SK-N-SH treated with all-trans-retinoic acid at 6 μM for 48 hours (cell line): ENCODE data around the gene VCP.

Experiments
- ARNTL ChIP-seq: fragments of 450-650 bp; formaldehyde crosslinking; IDR thresholded peaks from 2 replicates; pipeline ENCODE4 v1.5.0; 2020; ENCODE audit warnings: low read depth, mild to moderate bottlenecking, moderate library complexity, borderline replicate concordance
- CSRNP3 ChIP-seq: fragments of 250-450 bp; sonication (Bioruptor Pico); IDR thresholded peaks from 2 replicates; pipeline ENCODE4 v1.5.1; 2021; ENCODE audit warnings: mild to moderate bottlenecking, moderate library complexity
- ESRRG ChIP-seq: fragments of 250-450 bp; sonication (Bioruptor Pico); IDR thresholded peaks from 2 replicates; pipeline ENCODE4 v1.6.1; 2021; ENCODE audit warnings: mild to moderate bottlenecking
- PATZ1 ChIP-seq: fragments of 250-450 bp; sonication (Bioruptor Pico); IDR thresholded peaks from 2 replicates; pipeline ENCODE4 v1.8.0; 2020; ENCODE audit warnings: mild to moderate bottlenecking, moderate library complexity, borderline replicate concordance
- POU6F1 ChIP-seq: fragments of 250-450 bp; sonication (Bioruptor Pico); IDR thresholded peaks from 2 replicates; pipeline ENCODE4 v1.8.0; 2021; ENCODE audit warnings: low read depth, mild to moderate bottlenecking, moderate library complexity, borderline replicate concordance
- RARB ChIP-seq: fragments of 250-450 bp; sonication (Bioruptor Pico); IDR thresholded peaks from 2 replicates; pipeline ENCODE4 v1.8.0; 2021; ENCODE audit warnings: mild to moderate bottlenecking, moderate library complexity
- TCF4 ChIP-seq: fragments of 250-450 bp; sonication (Bioruptor Pico); IDR thresholded peaks from 2 replicates; pipeline ENCODE4 v1.8.0; 2021; ENCODE audit warnings: mild to moderate bottlenecking, moderate library complexity, borderline replicate concordance
- TOX ChIP-seq: fragments of 250-450 bp; sonication (Bioruptor Pico); IDR thresholded peaks from 2 replicates; pipeline ENCODE4 v1.8.0; 2021; ENCODE audit warnings: mild to moderate bottlenecking, moderate library complexity, borderline replicate concordance
- TSHZ2 ChIP-seq: fragments of 250-450 bp; sonication (Bioruptor Pico); IDR thresholded peaks from 2 replicates; pipeline ENCODE4 v1.5.0; 2020; ENCODE audit warnings: mild to moderate bottlenecking, moderate library complexity
- ZFP3 ChIP-seq: fragments of 250-450 bp; sonication (Bioruptor Pico); IDR thresholded peaks from 2 replicates; pipeline ENCODE4 v1.5.0; 2020; ENCODE audit warnings: mild to moderate bottlenecking, moderate library complexity
- ZFP30 ChIP-seq: fragments of 450-650 bp; formaldehyde crosslinking; IDR thresholded peaks from 2 replicates; pipeline ENCODE4 v1.5.0; 2022; ENCODE audit warnings: mild to moderate bottlenecking, moderate library complexity
- ZNF70 ChIP-seq: fragments of 450-650 bp; formaldehyde crosslinking; IDR thresholded peaks from 2 replicates; pipeline ENCODE4 v1.5.0; 2020; ENCODE audit warnings: mild to moderate bottlenecking, moderate library complexity
- ZNF8 ChIP-seq: fragments of 450-650 bp; formaldehyde crosslinking; IDR thresholded peaks from 2 replicates; pipeline ENCODE4 v1.5.0; 2020; ENCODE audit warnings: mild to moderate bottlenecking, moderate library complexity

GRCh38 chr9:35035851-35036701 lies 36.3 kb downstream of the VCP start:
- TF ChIP-seq RARB (CRISPR knock-in tag) (no peak), ZNF8 (CRISPR knock-in tag) (no peak), TCF4 (CRISPR knock-in tag) (no peak), ZFP3 (CRISPR knock-in tag) (no peak), TSHZ2 (CRISPR knock-in tag) (no peak), ESRRG (CRISPR knock-in tag) (no peak), ARNTL (CRISPR knock-in tag) (no peak), TOX (CRISPR knock-in tag) (no peak), PATZ1 (CRISPR knock-in tag) (no peak), ZFP30 (CRISPR knock-in tag) (no peak), POU6F1 (CRISPR knock-in tag) (no peak), CSRNP3 (no peak), ZNF70 (no peak)
